Tibial artery (tissue), 4 donors: Measurements from ENCODE around the gene ANKRD55.

ENCODE experiments used
- DNase-seq, 2 donors: peaks; one replicate each; pipeline ENCODE4 v3.0.0-alpha.2; 2019
- H3K27ac ChIP-seq, 2 donors: fragments of 200-600 bp; sonication (generic) in 1 of 2; 1 replicate in 1 of 2; 2 replicates in 1 of 2; pipeline ENCODE4 v1.5.1; 2018 to 2019; ENCODE audit warnings: mild to moderate bottlenecking in 1 of 2
- H3K27me3 ChIP-seq, 2 donors: fragments of 200-600 bp; sonication (generic) in 1 of 2; one replicate each; pipeline versions ENCODE4 v1.5.1 to v1.6.0; 2016 to 2019
- H3K36me3 ChIP-seq, 3 donors: fragments of 200-600 bp; sonication (generic) in 2 of 3; one replicate each; pipeline ENCODE4 v1.5.1; 2016 to 2019; ENCODE audit warnings: mild to moderate bottlenecking in 2 of 3
- H3K4me1 ChIP-seq, 4 donors: fragments of 200-600 bp; sonication (generic) in 2 of 4; 1 replicate in 3 of 4; 2 replicates in 1 of 4; pipeline ENCODE4 v1.5.1; 2016 to 2019
- H3K4me3 ChIP-seq, 2 donors: fragments of 200-600 bp; sonication (generic) in 1 of 2; 1 replicate in 1 of 2; 2 replicates in 1 of 2; pipeline ENCODE4 v1.5.1; 2018 to 2019; ENCODE audit warnings: mild to moderate bottlenecking in 2 of 2
- H3K9me3 ChIP-seq, 3 donors: fragments of 200-600 bp; sonication (generic) in 1 of 3; one replicate each; pipeline ENCODE4 v1.5.1; 2016 to 2019
- CTCF ChIP-seq, 2 experiments: fragments of 200-600 bp in 1 of 2; fragments of 450-650 bp in 1 of 2; IDR thresholded peaks; one replicate each; pipeline ENCODE4 v1.5.1; 2017 to 2019; ENCODE audit warnings: antibody characterized with exemption in 2 of 2, mild to moderate bottlenecking in 1 of 2, moderate library complexity in 1 of 2
- intact Hi-C: fragments of 100-400 bp; cut with DNase I; formaldehyde crosslinking; loops from one replicate; pipeline ENCODE4 v1.15.0; 2023; ENCODE audit warnings: low total_unique reads

ANKRD55 gene

GRCh38 chr5:56078278-56079156 lies 154.6 kb downstream of the ANKRD55 start:
- no peaks in the 10 kb centered on the region for H3K9me3 ChIP-seq
- H3K4me1 ChIP-seq, result peaks cover 0 to 12% (median 0%) of the 10 kb centered on the region in 4 donors
- peak; percentile 69 to 70 for DNase-seq
- H3K4me3 ChIP-seq, result no peak overlapping the region
- no peak overlapping the region for H3K27ac ChIP-seq
- H3K27me3 ChIP-seq, result no peaks in the 10 kb centered on the region
- intact Hi-C loops, result no loop called here
- no peaks in the 10 kb centered on the region for H3K36me3 ChIP-seq
- TF ChIP-seq CTCF (IDR thresholded peaks at IDR 0.05), result no peak

- Histone ChIP-seq H3K4me1 (peaks cover 0 to 12% (median 0%) of the 10 kb centered on the region in 4 donors), H3K27me3 (no peaks in the 10 kb centered on the region), H3K27ac (no peak overlapping the region), H3K36me3 (no peaks in the 10 kb centered on the region), H3K4me3 (no peak overlapping the region), H3K9me3 (no peaks in the 10 kb centered on the region)
- no peak for DNase-seq
- no peak for TF ChIP-seq CTCF (IDR thresholded peaks at IDR 0.05)
- intact Hi-C loops, result no loop called here
Measured at GRCh38 chr5:56077796-56078233, 155.3 kb downstream of the ANKRD55 start.

GRCh38 chr5:56076486-56076885 lies 156.6 kb downstream of the ANKRD55 start:
- no peak for TF ChIP-seq CTCF (IDR thresholded peaks at IDR 0.05)
- Histone ChIP-seq H3K36me3 (no peaks in the 10 kb centered on the region), H3K4me1 (peaks cover 0 to 19% (median 4%) of the 10 kb centered on the region in 4 donors), H3K4me3 (no peak overlapping the region), H3K9me3 (no peaks in the 10 kb centered on the region), H3K27me3 (no peaks in the 10 kb centered on the region), H3K27ac (no peak overlapping the region)
- intact Hi-C loops, result no loop called here
- no peak for DNase-seq

GRCh38 chr5:56075361-56075760 lies 157.8 kb downstream of the ANKRD55 start:
- H3K36me3 ChIP-seq, result no peaks in the 10 kb centered on the region
- intact Hi-C loops, result no loop called here
- H3K27me3 ChIP-seq, result no peaks in the 10 kb centered on the region
- H3K4me1 ChIP-seq, result peaks cover 0 to 30% (median 15%) of the 10 kb centered on the region in 4 donors
- no peak overlapping the region for H3K27ac ChIP-seq
- peak; percentile 75 to 85 for DNase-seq
- no peak overlapping the region for H3K4me3 ChIP-seq
- H3K9me3 ChIP-seq, result no peaks in the 10 kb centered on the region
- no peak for TF ChIP-seq CTCF (IDR thresholded peaks at IDR 0.05)

- Histone ChIP-seq H3K4me3 (no peak overlapping the region), H3K9me3 (no peaks in the 10 kb centered on the region), H3K27me3 (no peaks in the 10 kb centered on the region), H3K4me1 (peaks cover 0 to 24% (median 16%) of the 10 kb centered on the region in 4 donors), H3K27ac (no peak overlapping the region), H3K36me3 (no peaks in the 10 kb centered on the region)
- intact Hi-C loops, result no loop called here
- DNase-seq, result no peak
- TF ChIP-seq CTCF (IDR thresholded peaks at IDR 0.05), result no peak
Measured at GRCh38 chr5:56072863-56073766, 160.0 kb downstream of the ANKRD55 start.
